ENCODE results near the gene C1QTNF4. TPM values are rescaled to one million over a fixed set of nuclear protein-coding genes. Genes with fewer than 3 reads are reported as not detected.
"Not testable (repeated sequence)": the region's sequence is repeated elsewhere in the genome, so short reads cannot be mapped to it uniquely, and the experiment has no call there.

C1QTNF4 gene
- total RNA-seq, 1 donor from 2014 or later: 5.6 TPM

- H3K27me3 Mint-ChIP-seq (ENCODE audit: low read depth): no peaks in the 10 kb centered on the region
- TF ChIP-seq, protein P1, sequence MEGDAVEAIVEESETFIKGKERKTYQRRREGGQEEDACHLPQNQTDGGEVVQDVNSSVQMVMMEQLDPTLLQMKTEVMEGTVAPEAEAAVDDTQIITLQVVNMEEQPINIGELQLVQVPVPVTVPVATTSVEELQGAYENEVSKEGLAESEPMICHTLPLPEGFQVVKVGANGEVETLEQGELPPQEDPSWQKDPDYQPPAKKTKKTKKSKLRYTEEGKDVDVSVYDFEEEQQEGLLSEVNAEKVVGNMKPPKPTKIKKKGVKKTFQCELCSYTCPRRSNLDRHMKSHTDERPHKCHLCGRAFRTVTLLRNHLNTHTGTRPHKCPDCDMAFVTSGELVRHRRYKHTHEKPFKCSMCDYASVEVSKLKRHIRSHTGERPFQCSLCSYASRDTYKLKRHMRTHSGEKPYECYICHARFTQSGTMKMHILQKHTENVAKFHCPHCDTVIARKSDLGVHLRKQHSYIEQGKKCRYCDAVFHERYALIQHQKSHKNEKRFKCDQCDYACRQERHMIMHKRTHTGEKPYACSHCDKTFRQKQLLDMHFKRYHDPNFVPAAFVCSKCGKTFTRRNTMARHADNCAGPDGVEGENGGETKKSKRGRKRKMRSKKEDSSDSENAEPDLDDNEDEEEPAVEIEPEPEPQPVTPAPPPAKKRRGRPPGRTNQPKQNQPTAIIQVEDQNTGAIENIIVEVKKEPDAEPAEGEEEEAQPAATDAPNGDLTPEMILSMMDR (IDR thresholded peaks at IDR 0.05; ENCODE audit: unreplicated experiment): no peak
- H3K9me3 Mint-ChIP-seq: no peaks in the 10 kb centered on the region
- peaks cover 6% of the 10 kb centered on the region for H3K36me3 Mint-ChIP-seq
- no peak for DNase-seq (ENCODE audit: low spot score in 2 of 2, unreplicated experiment in 2 of 2)
- peak overlapping the region; percentile 96 for H3K4me3 Mint-ChIP-seq
- peak overlapping the region; percentile 99 for H3K27ac Mint-ChIP-seq
- peaks cover 18% of the 10 kb centered on the region for H3K4me1 Mint-ChIP-seq
Measured at GRCh38 chr11:47551086-47551485, 43.1 kb downstream of the C1QTNF4 start.

- peaks cover 18% of the 10 kb centered on the region for H3K4me1 Mint-ChIP-seq
- DNase-seq (ENCODE audit: low spot score in 2 of 2, unreplicated experiment in 2 of 2): no peak
Measured at GRCh38 chr11:47550288-47551047, 43.7 kb downstream of the C1QTNF4 start.

GRCh38 chr11:47546274-47546673 lies 47.9 kb downstream of the C1QTNF4 start:
- DNase-seq (ENCODE audit: low spot score in 2 of 2, unreplicated experiment in 2 of 2); H3K27me3 Mint-ChIP-seq (ENCODE audit: low read depth); H3K9me3 Mint-ChIP-seq; H3K27ac Mint-ChIP-seq; H3K36me3 Mint-ChIP-seq; H3K4me3 Mint-ChIP-seq: not testable (repeated sequence)
- H3K4me1 Mint-ChIP-seq: peaks cover 11% of the 10 kb centered on the region

More at GRCh38 chr11:47550288-47551047, 43.7 kb downstream of the C1QTNF4 start:
- Mint-ChIP-seq H3K27me3 (ENCODE audit: low read depth) (no peaks in the 10 kb centered on the region), H3K36me3 (peaks cover 6% of the 10 kb centered on the region), H3K27ac (peak overlapping the region; percentile 99), H3K4me3 (peak overlapping the region; percentile 0), H3K9me3 (no peaks in the 10 kb centered on the region)
- TF ChIP-seq, protein P1 (IDR thresholded peaks at IDR 0.05; ENCODE audit: unreplicated experiment): no peak

DNA sequence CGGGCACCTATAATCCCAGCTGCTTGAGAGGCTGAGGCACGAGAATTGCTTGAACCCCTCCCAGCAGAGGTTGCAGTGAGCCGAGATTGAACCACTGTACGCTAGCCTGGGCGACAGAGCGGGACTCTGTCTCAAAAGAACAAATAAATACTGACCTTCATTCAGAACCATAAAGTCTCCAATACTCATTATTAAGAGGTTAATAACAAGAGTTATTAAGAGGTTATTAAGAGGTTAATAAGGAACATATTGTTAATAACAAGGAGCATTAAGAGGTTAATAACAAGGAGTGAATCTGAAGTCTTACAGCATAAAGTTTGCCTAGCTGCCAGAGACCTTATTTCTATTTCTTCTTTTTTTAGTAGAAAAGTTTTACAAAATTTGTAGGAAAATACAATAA lies 48.9 kb downstream of the C1QTNF4 start:
- no peaks in the 10 kb centered on the region for H3K27me3 Mint-ChIP-seq (ENCODE audit: low read depth)
- H3K27ac Mint-ChIP-seq: no peak overlapping the region
- peaks cover 6% of the 10 kb centered on the region for H3K36me3 Mint-ChIP-seq
- no peaks in the 10 kb centered on the region for H3K9me3 Mint-ChIP-seq
- no peak overlapping the region for H3K4me3 Mint-ChIP-seq
- peaks cover 12% of the 10 kb centered on the region for H3K4me1 Mint-ChIP-seq
- TF ChIP-seq, protein P1 (IDR thresholded peaks at IDR 0.05; ENCODE audit: unreplicated experiment): no peak
- DNase-seq (ENCODE audit: low spot score in 2 of 2, unreplicated experiment in 2 of 2): no peak

DNA sequence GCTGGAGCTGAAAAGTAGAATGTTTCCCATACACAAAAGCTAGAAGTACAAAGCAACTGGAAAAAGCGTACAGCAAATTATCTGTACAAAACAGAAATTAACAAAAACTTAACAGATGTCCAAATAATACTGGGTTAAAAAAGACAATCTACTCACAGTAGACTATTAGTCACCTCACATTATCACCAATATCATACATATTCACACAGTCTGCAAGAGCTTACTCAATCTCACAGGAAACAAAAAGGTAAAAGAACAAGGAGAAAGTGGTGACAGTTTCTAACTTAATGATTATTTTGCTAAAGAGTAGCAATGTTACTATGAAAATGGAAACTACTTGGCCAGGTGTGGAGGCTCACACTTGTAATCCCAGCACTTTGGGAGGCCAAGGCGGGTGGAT lies 53.1 kb downstream of the C1QTNF4 start:
- H3K36me3 Mint-ChIP-seq: peaks cover 5% of the 10 kb centered on the region
- no peaks in the 10 kb centered on the region for H3K9me3 Mint-ChIP-seq
- DNase-seq (ENCODE audit: low spot score in 2 of 2, unreplicated experiment in 2 of 2): no peak
- H3K4me1 Mint-ChIP-seq: peaks cover 23% of the 10 kb centered on the region
- no peaks in the 10 kb centered on the region for H3K27me3 Mint-ChIP-seq (ENCODE audit: low read depth)
- TF ChIP-seq, protein P1 (IDR thresholded peaks at IDR 0.05; ENCODE audit: unreplicated experiment): no peak
- peak overlapping the region; percentile 86 for H3K27ac Mint-ChIP-seq
- H3K4me3 Mint-ChIP-seq: no peak overlapping the region

- Mint-ChIP-seq H3K4me1 (peaks cover 23% of the 10 kb centered on the region), H3K27me3 (ENCODE audit: low read depth) (no peaks in the 10 kb centered on the region)
Measured at GRCh38 chr11:47539681-47540039, 54.6 kb downstream of the C1QTNF4 start.

More at GRCh38 chr11:47539681-47540039, 54.6 kb downstream of the C1QTNF4 start:
- peaks cover 9% of the 10 kb centered on the region for H3K36me3 Mint-ChIP-seq
- no peak overlapping the region for H3K4me3 Mint-ChIP-seq
- H3K9me3 Mint-ChIP-seq: no peaks in the 10 kb centered on the region
- no peak for DNase-seq (ENCODE audit: low spot score in 2 of 2, unreplicated experiment in 2 of 2)
- H3K27ac Mint-ChIP-seq: peak overlapping the region; percentile 86
- TF ChIP-seq, protein P1 (IDR thresholded peaks at IDR 0.05; ENCODE audit: unreplicated experiment): no peak

Other genes starting within 250 kb of the C1QTNF4 start
- not detected in 3 replicates for gene MYBPC3, start 241.7 kb downstream of the C1QTNF4 start, total RNA-seq
- gene SPI1, start 215.9 kb downstream of the C1QTNF4 start, total RNA-seq: 0.36 to 0.51 TPM in 2 of 3 replicates, not detected in the other
- 62.6 to 69.8 TPM (median 69.5 TPM) in 3 replicates for gene SLC39A13, start 185.8 kb downstream of the C1QTNF4 start, total RNA-seq
- 88.9 to 97.2 TPM (median 91.7 TPM) in 3 replicates for gene PSMC3, start 168.0 kb downstream of the C1QTNF4 start, total RNA-seq
- gene RAPSN, start 145.3 kb downstream of the C1QTNF4 start, total RNA-seq: 0.27 to 0.31 TPM (median 0.31 TPM) in 3 replicates
- gene CELF1, start 41.3 kb downstream of the C1QTNF4 start, total RNA-seq: 119 to 123 TPM (median 120 TPM) in 3 replicates
- 44.3 to 45.9 TPM (median 45.1 TPM) in 3 replicates for gene PTPMT1, start 28.8 kb downstream of the C1QTNF4 start, total RNA-seq
- 15.1 to 15.9 TPM (median 15.7 TPM) in 3 replicates for gene KBTBD4, start 15.4 kb downstream of the C1QTNF4 start, total RNA-seq
- gene NDUFS3, start 15.3 kb downstream of the C1QTNF4 start, total RNA-seq: 93.4 to 96.6 TPM (median 96.5 TPM) in 3 replicates
- 0.18 to 0.36 TPM (median 0.27 TPM) in 3 replicates for gene FAM180B, start 7.7 kb downstream of the C1QTNF4 start, total RNA-seq
- gene MTCH2, start 48.1 kb upstream of the C1QTNF4 start, total RNA-seq: 53.5 to 59.1 TPM (median 54.4 TPM) in 3 replicates
- 3.5 to 4.6 TPM (median 3.9 TPM) in 3 replicates for gene AGBL2, start 121.0 kb upstream of the C1QTNF4 start, total RNA-seq
- gene FNBP4, start 172.9 kb upstream of the C1QTNF4 start, total RNA-seq: 167 to 168 TPM (median 167 TPM) in 3 replicates

Data from mesothelial cell of epicardium (in vitro differentiated cells).